SK-N-MC (cell line): ENCODE data around the gene ZNF341.

Source experiments
- EZH2 ChIP-seq: fragments of 200-600 bp; sonication (generic); IDR thresholded peaks from one replicate; pipeline ENCODE4 v1.6.1; 2017; ENCODE audit warnings: antibody characterized with exemption
- POLR2AphosphoS5 ChIP-seq: IDR thresholded peaks from 2 replicates; pipeline ENCODE4 v1.6.1; 2012; ENCODE audit warnings: mild to moderate bottlenecking, low read depth, low read length, borderline replicate concordance

- TF ChIP-seq EZH2 (no peak), POLR2AphosphoS5 (no peak)
Measured at GRCh38 chr20:33781945-33782344, 50.1 kb downstream of the ZNF341 start.
